GM19025 (cell line): ENCODE results near the gene CDK5R1.

ENCODE experiments used
- ATAC-seq: cut with Tn5 transposase; IDR thresholded peaks from one replicate; pipeline ENCODE4 v1.9.1; 2021; ENCODE audit warnings: mild to moderate bottlenecking, low read depth, moderate library complexity; ENCODE audit not compliant: unreplicated experiment

The CDK5R1 gene

DNA sequence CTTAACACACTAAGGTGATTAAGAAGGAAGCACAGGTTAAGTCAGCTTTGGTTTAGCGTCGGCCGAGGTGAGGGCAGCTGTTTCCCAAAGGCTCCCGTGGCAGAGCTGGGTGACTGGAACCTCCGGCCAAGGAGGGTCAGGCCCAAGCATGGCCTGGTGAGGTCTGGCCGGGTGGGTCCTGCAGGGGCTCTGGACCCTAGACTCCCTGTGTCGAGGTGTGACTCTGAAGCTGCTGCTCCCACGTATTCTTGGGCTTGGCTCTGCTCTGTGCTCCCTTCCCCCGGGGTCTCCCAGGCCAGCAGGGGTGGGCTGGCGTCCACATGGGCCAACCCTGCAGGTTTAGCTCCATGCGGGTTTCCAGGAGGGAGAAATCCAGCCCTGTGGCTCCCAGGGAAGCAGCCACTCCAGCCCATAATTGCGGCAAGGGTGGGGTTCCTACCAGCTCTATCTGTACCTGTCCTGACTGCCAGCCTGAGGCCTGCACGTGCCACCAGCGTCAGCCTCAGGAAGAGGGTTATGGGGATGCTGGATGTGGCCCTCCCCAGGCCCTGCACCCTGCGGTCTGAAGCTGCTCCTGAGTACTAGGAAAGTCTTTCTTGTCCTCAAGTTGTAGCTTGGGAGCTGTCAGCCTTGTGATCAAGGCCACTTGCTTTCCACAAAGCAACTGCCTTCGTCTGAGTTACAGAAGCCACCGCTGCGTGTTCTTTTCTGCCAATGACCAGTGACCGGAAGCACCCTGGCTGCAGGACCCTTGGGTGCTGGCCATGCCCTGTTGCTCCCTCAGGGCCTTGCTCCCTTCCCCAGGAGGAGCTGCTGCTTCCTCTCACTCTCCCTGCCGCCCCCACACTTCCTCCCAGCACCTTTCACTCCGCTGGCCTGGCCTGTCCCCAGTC lies 4.8 kb downstream of the CDK5R1 start:
- ATAC-seq: no peak

DNA sequence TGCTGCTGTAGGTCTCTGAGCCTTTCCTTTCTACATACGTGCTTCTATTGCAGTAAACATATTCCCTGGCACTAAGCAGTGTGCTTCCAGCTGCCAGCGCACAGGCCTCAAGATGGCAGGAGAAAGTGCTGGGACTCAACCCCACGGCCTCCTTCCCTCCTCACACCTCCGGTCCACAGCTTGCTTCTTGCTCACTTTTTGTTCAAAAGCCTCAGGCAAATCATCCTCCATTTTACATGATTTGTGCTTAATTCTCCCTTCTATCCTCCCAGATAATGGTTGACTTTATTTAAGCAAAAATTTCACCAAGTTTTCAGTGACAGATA lies 5.4 kb downstream of the CDK5R1 start:
- no peak for ATAC-seq

DNA sequence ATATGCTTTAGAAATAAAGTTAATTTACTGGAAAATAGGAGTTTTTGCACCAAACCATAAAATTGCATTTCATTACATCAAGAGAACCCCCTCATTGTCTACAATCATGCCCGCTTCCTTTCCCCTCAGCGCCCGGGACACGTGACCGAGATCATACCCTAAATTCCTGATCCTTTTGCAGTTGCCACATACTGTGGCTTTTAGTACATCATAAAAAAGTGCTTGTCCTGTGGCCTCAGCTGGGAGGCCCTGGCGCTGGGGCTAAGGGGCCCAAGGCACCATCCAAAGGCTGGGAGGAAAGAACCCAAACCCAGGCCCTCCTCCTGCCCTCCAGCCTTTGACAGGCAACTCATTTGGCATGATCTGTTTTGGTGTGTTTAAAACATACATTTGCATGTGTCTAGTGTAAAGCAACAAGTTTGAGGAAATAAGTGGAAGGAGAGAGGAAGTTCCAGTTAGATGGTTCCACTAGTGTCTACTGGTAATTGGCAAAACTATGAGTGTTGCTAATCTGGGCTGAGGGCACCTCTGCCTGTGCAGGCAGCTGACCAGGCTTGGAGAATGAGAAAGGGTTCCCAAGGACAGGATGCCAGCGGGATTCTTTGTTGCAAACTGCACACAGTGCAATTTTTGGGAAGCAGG lies 6.0 kb downstream of the CDK5R1 start:
- no peak for ATAC-seq

DNA sequence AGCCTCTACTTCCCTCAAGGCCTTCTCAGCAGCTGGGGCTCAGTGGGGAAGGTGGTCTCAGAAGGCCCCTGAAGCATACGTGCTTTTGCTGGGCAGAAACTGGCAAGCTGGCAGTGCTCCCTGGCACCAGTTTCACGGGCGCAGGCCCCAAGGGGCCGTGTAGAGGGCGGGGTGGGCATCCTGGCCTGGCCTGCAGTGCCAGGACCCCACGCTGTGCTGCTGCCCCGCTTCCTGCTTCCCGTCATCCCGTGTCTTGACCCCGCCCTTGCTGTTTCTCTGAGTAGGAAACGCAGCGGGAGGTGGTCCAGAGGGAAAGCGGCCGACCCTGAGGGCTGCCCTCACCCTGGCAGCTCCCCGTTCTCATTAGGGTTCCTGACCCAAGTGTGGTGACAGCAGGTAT lies 6.8 kb downstream of the CDK5R1 start:
- no peak for ATAC-seq

DNA sequence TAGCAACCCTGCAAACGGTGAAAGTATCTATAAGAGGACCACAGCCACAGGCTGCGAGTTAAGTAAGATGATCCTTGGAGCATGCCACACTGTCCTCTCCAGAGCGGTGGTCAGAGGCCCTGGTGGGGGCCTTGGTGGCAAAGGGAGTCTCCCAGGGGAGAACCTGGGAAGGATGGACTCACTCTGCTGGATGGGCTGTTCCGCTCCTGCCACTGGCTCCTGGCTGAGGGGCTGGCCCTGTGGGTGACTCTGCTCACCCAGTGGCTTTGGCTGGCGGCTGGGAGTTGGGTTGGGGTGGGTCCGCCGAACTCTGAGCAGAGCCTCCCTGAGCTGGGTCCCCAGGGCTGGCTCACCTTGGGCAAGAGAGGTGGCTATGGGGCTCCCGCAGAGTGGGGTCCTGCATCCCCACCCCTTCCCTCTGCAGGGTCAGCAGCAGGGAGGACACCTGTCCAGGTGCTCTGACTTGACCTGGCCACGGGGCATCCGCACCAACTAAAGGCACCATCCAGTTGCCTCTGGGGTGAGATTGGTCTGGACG lies 7.3 kb downstream of the CDK5R1 start:
- ATAC-seq: no peak

DNA sequence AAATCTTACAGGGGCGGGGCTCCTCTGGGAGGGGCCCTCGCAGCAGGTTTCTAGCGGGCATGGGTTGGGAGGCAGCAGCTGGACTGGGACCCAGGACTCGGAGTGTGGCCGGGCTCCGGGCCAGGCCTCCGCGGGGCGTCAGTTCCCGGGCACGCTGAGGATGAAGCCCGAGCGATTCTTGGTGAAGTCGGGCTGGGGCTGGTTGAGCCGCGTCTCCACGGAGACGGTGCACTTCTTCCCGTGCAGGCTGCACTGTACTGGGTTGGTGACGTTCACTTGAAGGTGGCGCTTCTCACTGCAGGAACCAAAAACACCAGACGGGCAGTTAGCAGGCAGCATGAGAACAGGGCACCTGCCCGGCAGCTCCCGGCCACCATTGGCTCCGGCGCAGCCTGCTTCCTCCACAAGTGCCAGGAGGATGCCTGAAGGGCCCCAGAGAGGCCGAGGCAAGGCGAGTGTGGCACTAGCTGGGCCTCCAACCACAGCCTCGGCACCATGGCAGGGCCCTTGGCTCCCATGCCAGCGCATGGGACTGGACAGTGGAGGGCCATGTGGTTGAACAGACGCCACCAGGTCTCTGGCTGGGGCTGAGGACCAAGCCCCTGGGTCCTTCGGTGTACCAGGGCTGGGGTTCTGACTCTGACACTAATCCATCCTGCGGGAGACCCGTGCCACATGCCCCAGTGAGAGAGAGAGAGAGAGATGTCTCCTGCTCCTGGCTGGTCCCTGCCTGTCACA lies 8.0 kb downstream of the CDK5R1 start:
- no peak for ATAC-seq

DNA sequence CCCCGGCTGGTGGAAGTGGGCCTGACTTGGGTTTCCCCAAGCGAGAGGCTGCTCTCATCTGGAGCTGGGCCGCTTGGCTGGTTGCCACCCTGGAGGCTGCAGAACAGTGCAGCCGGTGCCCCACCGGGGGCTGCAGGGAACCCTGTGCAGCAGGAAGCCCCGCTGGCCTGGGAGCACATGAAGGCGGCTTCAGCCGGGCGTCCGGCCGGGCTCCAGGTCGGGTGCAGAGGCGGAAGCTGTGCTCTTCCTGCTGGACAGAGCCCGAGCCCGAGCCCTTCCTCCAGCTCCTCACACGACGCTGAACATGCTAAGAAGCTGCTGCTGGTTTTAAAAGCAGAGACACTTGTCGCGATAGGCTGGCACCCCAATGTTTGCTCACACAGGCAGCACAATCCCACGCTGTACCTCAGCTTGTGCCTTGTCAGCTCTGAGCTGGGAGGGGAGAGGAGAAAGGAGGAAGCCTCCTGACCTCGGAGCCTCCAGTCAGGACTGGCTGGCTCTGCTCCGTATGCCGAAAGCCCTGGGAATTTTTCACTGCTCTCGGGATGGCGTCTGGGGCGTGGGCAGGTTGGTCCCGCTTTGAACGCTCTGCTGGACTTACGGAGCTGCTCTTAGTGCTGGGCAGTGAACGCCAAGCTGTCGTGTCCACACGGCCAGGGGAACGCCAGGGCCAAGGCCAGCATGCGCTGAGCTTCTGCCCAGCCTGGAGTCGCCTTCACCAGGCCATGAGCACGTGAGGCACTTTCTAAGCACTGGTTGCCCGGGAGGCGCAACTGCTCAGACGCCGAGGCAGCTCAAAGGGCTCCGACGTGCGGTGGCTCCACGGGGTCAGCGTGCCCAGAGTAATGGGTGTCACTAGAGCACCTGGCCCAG lies 8.8 kb downstream of the CDK5R1 start:
- no peak for ATAC-seq

DNA sequence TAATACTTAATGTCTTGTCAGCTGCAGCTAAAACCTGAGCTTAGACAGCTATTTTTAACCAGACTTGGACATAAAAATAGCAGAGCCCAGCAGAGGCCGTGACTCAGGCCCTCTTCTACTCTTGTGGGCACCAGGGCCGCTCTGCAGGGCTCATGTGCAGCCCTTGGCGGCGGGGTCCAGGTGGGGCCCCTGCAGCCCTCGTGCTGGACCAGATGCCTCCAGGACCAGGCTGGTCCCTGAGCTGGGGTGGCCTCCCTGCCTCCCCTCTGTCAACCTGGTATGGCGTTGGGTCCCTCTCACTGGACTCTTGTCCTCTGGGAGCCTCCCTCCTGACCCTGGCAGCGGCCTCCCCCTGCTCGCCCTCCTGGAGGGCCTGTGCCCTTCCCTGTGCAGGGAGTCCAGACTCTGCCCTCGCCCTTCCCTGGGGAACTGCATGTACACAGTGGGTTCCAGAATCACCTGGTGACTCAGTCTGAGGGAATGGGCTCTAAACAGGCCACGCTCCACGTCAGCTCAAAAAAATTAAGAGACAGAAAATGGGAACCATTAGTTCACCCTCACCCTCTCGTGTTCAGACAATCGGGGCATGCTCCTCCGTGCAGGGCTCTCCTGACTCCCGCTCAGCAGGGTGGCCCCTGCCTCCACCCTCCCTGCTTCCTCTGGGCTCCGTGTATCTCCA lies 9.7 kb downstream of the CDK5R1 start:
- ATAC-seq: no peak

DNA sequence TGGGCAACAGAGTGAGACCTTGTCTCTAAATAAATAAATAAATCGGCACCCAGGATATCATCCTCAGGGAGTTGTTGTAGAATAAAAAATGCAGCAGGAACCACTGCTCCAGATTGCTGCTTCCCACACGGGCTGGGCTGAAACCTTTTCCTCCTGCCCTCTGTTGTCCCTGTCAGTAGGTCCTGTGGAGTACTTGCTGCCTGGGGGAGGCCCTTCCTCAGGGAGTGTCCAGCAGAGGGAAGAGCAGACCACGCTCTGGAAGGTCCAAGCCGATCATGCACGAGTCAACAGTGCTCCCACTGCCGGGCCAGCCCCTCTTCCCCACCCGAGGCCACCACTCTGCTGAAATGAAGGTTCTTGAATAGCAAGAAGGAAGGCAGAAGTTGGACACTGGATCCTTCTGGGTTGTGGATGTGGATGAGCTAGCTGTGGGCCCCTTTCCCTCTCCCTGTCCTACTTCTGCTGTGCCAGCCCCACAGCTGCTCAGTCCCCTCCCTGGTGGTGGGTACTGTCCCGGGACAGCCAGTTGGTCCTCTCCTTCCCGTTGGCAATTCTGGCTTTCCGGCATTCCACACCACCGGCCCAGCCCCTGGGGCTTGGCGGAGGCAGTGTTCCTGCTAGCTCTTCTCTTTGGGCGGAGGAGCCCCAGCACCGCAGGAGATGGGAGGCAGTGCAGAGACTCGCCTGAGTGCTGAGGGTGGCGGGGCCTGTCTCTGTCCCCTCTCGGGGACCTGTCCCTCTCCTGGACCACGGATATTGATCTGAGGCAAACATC lies 10.8 kb downstream of the CDK5R1 start:
- ATAC-seq: no peak

DNA sequence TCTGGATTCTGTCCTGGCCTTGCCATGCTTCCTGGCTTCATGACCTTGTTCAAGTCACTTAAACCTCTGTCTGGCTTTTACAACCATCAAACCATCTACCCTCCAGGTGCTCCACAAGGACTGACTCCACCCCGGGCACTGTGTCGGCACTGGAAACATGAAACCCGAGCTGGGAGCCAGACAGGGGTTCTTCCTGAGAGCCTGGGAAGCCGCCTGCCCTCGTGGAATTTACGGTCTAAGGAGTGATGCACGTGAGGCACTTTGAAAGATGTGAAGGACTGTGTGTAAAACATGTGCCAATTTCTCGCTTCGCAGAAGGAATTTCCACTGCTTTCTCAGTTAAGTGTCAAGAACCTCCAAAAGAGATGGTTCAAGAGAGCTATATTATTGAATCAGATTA lies 11.6 kb downstream of the CDK5R1 start:
- no peak for ATAC-seq

DNA sequence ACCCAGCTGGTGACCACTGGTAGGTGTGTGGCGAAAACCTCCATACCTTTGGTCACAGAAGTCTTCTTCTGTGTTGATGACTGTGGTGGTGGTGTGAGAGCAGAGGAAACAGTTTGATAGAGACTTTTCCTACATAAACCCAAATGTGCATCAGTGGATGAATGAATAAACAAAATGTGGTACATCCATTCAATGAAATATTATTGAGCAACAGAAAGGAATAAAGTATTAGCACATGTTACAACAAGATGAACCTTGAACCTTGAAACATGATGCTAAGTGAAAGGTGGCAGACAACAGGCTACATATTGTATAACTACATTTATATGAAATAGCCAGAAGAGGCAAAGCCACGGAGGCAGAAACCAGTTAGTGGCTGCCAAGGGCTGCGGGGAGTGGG lies 15.2 kb downstream of the CDK5R1 start:
- ATAC-seq: no peak

DNA sequence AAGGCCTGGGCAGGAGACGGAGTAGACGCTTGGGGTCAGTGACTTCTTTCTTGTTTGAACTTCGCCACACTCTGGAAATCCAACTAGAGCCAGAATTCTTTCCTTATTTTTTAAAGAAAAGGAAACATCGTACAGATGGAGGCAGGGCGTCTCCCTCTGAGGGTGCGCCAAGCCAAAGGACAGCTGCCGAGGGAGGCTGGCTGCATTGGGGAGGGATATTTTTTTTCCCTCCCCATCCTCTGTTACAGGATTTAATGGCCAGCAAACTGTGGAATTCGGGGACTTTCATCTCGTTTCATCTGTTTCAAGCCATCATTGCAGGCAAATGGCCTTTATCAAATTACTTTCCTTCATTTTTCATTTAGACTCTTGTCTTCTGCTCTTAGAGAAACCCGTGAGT lies 15.9 kb downstream of the CDK5R1 start:
- ATAC-seq: no peak

DNA sequence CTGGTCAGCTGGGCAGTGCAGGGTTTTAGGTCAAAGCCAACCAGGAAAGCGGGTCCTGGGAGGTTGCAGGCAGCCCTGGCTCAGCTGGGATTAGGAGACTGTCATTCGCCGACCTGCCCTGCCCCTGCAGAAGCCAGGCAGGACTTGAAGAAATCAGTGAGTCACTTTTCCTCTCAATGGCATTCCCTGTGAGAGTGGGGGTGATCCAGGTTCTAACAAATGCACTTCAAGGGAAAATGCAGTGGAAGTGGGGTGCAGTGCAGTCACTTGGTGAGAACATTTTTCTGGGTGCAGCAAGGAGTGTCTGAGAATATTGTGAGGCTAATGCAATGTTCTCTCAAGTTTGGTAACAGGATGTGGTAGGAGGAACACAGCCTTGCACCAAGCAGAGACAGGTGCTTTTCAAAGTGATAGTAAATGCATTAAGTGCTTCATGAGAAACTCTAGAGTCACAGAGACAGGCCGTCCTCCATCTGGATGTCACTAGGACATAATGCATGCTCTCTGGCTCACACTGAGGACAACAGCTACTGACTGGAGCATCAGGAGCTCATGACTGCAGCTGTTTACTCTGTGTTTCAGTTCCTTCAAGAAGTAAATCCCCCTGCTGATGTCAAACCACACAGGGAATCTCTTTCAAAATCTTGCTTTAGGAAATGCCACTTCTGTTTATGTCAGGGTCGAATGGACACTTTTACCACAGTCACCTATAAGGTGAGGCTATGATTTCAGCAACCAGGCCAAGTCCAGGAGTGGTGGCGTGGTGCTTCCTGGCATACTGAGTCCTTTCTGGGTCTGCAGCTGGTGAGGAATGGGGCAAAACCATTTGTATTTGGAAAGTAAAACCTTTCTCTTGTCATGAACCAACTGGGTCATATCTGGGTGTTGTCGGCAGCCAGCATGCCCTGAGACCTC lies 16.7 kb downstream of the CDK5R1 start:
- ATAC-seq: peak; percentile 86

DNA sequence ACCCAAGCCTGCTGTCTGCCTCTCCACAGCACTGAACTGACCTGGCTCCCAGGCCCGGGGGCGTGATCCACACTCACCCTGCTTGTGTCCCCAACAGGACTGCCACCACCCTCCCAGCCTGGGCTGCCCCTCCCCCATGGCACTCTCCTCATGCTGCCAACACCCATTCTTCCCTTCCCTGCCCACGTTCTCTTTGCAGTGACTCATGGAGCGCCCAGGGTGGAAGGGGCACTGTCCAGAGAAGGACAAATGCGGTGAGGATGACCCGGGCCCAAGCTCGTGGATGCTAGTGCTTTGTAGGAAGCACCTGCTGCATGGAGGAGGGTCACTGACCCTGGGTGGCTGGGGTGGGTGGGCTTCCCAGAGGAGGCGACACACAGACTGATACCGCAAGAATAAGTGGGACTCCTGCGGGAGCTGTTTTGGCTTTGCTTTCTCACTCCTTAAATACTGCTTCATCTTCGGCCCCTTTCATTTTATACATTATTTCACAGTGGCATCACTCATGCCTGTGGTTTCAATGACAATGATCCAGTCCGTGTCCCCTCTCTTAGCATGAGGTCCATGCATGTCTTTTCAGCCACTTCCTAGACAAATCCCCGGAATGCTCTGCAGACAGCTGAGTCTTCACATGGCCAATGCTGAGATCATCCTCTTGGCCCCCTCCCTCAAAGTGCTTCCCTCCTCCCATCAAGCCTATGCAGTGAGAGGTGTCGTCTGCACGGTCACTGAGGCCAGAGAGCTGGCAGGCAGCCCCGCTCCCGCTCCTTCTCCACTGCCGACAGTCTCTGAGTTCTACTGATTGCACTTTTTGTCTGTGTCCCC lies 17.6 kb downstream of the CDK5R1 start:
- ATAC-seq: no peak

DNA sequence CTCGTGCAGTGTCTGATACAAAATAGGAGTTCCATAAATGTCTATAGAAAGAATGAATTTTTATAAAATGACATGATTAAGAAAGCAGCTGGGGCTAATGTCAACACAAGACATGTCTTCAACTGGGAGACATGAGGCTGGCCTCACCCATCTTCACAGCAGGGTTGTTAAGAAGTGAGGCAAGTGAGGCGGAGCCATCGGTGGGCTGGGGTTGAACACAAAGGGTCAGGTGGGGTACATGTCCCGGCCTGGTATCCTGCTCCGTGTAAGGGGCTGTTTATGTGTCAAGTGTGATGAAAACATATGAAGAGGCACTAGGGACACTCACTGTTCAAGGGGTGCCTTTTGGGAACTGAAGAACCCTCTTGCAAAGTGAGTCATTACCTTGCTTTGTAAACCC lies 22.1 kb downstream of the CDK5R1 start:
- no peak for ATAC-seq

DNA sequence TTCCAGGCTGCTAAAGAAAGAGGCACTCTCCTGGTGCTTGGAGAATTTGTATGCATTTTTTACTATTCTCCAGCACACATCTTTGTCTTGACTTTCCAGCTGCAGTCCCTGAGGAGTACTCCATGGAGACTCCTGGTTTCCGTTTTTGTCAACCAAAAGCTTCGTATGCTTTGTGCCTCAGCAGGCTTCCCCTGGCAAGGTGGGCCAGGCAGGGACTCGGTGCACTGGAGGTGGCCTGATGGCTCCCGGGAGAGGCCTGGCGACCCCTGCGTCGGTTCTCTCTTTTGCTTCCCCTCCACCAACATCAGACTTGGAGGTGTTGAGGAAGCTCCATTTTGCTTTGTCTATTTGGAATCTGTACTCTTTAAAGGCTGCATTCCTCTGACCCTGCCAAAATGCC lies 23.7 kb downstream of the CDK5R1 start:
- no peak for ATAC-seq

DNA sequence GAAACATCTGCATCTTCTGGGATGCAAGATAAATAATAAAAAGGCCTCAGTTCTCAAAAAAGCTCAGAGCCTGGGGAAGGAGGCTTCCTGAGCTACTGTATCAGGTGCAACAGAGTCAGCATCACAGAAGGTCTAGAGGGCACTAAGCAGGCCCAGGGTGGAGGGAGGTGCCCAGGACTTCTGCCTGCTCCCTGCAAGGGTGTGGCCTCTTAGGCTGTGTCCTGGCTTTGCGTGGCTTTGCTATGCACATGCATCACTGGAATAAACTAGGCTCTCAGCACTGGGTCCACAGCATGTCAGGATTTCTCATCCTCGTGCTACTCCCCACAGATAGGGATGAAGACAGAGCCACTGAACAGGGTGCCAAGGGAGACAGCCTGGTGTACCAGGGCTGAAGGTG lies 25.5 kb downstream of the CDK5R1 start:
- ATAC-seq: no peak
